GM12873 (cell line): ENCODE data around the gene SPTB.

Source experiments
- CTCF ChIP-seq: IDR thresholded peaks from 2 replicates; pipeline ENCODE4 v1.5.1; 2012; ENCODE audit warnings: low read depth, mild to moderate bottlenecking, moderate library complexity, low read length, control low read depth; ENCODE audit not compliant: insufficient read depth; ENCODE audit errors: missing control alignments

SPTB gene

GRCh38 chr14:64868841-64869240 is 10.9 kb downstream of the SPTB start:
- TF ChIP-seq CTCF: no peak

GRCh38 chr14:64868379-64868778 is 11.3 kb downstream of the SPTB start:
- TF ChIP-seq CTCF: no peak

- TF ChIP-seq CTCF: no peak
Observed at GRCh38 chr14:64867182-64867581, 12.5 kb downstream of the SPTB start.

- TF ChIP-seq CTCF: no peak
Observed at GRCh38 chr14:64865992-64866391, 13.7 kb downstream of the SPTB start.

GRCh38 chr14:64865109-64865508 is 14.6 kb downstream of the SPTB start:
- TF ChIP-seq CTCF: no peak

- no peak for TF ChIP-seq CTCF
Observed at GRCh38 chr14:64864258-64864657, 15.4 kb downstream of the SPTB start.

GRCh38 chr14:64861916-64862315 is 17.8 kb downstream of the SPTB start:
- TF ChIP-seq CTCF: no peak
